ENCODE data around the gene UBE2O.

Gene UBE2O

DNA sequence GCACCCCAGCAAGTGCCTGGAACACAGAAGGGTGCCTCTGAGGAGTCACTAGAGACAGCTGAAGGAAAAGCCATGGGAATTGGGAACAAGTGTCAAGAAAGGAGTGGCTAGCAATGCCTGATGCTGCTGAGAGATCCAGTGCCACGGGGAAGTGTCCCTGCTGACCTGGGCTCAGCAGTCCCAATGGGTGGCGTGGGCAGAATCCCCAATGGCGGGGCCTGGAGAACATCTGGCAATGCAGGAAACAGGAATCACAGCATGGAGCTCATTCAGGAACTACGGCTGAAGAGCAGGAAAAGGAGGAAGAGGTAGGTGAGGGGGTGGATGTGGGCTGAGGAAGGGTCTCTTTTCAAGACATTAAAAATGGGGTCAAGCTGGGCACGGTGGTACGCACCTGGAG lies 30.1 kb downstream of the UBE2O start:
- 94 to 97% methylated on average over 6 of the region's 6 CpGs for WGBS, 2 experiments (ENCODE audit: insufficient coverage in 2 of 2)

DNA sequence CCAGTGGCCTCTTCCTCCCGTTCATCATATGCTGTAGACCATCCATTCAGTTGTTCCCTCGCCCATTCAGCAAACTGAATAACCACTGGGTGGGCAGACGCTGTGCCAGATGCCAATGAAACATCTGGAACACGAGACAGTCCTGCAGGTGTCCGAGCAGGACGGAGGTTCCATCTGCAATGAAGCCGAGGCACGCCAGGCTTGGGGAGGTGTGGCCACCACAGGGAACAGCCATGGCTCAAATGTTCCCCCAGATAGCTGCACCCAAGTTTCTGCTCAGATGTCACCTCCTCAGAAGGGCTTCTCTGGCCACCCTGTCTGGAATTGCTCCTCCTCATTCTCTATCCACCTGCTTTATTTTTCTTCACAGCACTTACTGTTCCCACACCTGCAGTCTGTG lies 30.5 kb downstream of the UBE2O start:
- H3K4me1 ChIP-seq (ENCODE audit: control insufficient read depth, insufficient read depth, low read length, poor library complexity, severe bottlenecking): peaks cover 5% of the 10 kb centered on the region
- WGBS, 2 experiments (ENCODE audit: insufficient coverage in 2 of 2): 93 to 94% methylated on average over 8 of the region's 8 CpGs

More for the DNA sequence above, 30.1 kb downstream of the UBE2O start:
- Histone ChIP-seq H3K9me3 (ENCODE audit: control insufficient read depth, low read length) (no peaks in the 10 kb centered on the region), H3K27ac (ENCODE audit: low read depth, low read length, severe bottlenecking) (no peak overlapping the region), H3K4me3 (ENCODE audit: extremely low read depth, insufficient read depth, low read length, poor library complexity, severe bottlenecking) (no peak overlapping the region), H3K4me1 (ENCODE audit: control insufficient read depth, insufficient read depth, low read length, poor library complexity, severe bottlenecking) (peaks cover under 1% of the 10 kb centered on the region), H3K36me3 (ENCODE audit: control insufficient read depth, insufficient read depth, low read length) (peaks cover 3% of the 10 kb centered on the region)

DNA sequence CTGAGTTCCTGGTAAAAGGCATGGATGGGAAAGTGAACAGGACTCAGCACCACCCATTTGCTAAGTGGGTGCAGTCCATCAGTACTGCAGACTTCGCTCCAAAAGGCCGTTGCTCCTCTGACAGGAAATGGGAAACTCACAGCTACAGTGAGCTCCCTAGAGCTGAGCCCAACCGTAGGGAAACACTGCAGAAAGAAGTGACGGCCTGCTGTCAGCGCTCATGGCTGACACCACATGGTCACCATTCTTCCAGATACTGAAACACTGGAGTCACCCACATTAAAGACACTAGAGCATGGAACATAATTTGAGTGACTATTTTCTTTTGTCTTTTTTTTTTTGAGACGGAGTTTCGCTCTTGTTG lies 31.9 kb downstream of the UBE2O start:
- H3K4me3 ChIP-seq (ENCODE audit: extremely low read depth, insufficient read depth, low read length, poor library complexity, severe bottlenecking): no peak overlapping the region
- WGBS, 2 experiments (ENCODE audit: insufficient coverage in 2 of 2): 20 to 51% methylated on average over 1 to 4 of the region's 7 CpGs

More for the DNA sequence above, 30.5 kb downstream of the UBE2O start:
- no peak overlapping the region for H3K4me3 ChIP-seq (ENCODE audit: extremely low read depth, insufficient read depth, low read length, poor library complexity, severe bottlenecking)
- no peaks in the 10 kb centered on the region for H3K9me3 ChIP-seq (ENCODE audit: control insufficient read depth, low read length)
- H3K27ac ChIP-seq (ENCODE audit: low read depth, low read length, severe bottlenecking): no peak overlapping the region
- H3K36me3 ChIP-seq (ENCODE audit: control insufficient read depth, insufficient read depth, low read length): peaks cover 6% of the 10 kb centered on the region

DNA sequence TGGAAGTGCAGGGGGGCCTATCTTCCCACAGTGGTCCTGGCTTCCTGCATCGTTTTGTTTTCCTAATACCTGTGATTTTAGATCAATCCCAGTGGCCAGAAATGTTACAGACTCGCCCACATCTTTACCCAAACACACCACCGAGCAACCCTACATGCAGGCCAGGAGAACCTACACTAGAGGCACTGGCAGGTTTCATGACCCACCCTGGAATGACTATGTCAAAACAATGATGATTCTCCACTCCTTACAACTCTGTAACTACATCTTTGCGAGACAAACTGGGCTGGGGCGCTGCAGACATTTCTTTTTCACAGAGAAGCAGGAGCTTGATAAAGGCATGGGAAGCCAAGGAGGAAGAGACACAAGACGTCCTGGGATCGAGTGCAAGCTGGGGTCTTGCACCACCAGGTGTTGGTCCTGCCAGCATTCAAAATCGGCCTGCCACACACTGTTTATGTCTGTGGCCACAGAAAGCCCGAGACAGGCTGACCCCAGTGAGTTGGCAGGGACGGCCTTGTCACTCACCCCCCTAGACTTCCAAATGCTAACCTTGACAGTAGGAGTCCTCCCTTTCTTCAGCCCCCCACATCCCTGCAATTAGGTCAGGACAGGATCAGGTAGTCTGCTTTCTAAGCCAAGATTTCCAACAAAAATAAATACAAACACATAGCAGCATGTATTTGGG lies 32.5 kb downstream of the UBE2O start:
- peaks cover 13% of the 10 kb centered on the region for H3K36me3 ChIP-seq (ENCODE audit: control insufficient read depth, insufficient read depth, low read length)
- no peaks in the 10 kb centered on the region for H3K9me3 ChIP-seq (ENCODE audit: control insufficient read depth, low read length)
- no peak overlapping the region for H3K4me3 ChIP-seq (ENCODE audit: extremely low read depth, insufficient read depth, low read length, poor library complexity, severe bottlenecking)
- WGBS, 2 experiments (ENCODE audit: insufficient coverage in 2 of 2): 90 to 97% methylated on average over 9 of the region's 10 CpGs
- peaks cover 5% of the 10 kb centered on the region for H3K4me1 ChIP-seq (ENCODE audit: control insufficient read depth, insufficient read depth, low read length, poor library complexity, severe bottlenecking)
- H3K27ac ChIP-seq (ENCODE audit: low read depth, low read length, severe bottlenecking): no peak overlapping the region

More for the DNA sequence above, 31.9 kb downstream of the UBE2O start:
- Histone ChIP-seq H3K36me3 (ENCODE audit: control insufficient read depth, insufficient read depth, low read length) (peaks cover 13% of the 10 kb centered on the region), H3K9me3 (ENCODE audit: control insufficient read depth, low read length) (no peaks in the 10 kb centered on the region), H3K27ac (ENCODE audit: low read depth, low read length, severe bottlenecking) (no peak overlapping the region), H3K4me1 (ENCODE audit: control insufficient read depth, insufficient read depth, low read length, poor library complexity, severe bottlenecking) (peaks cover 5% of the 10 kb centered on the region)

DNA sequence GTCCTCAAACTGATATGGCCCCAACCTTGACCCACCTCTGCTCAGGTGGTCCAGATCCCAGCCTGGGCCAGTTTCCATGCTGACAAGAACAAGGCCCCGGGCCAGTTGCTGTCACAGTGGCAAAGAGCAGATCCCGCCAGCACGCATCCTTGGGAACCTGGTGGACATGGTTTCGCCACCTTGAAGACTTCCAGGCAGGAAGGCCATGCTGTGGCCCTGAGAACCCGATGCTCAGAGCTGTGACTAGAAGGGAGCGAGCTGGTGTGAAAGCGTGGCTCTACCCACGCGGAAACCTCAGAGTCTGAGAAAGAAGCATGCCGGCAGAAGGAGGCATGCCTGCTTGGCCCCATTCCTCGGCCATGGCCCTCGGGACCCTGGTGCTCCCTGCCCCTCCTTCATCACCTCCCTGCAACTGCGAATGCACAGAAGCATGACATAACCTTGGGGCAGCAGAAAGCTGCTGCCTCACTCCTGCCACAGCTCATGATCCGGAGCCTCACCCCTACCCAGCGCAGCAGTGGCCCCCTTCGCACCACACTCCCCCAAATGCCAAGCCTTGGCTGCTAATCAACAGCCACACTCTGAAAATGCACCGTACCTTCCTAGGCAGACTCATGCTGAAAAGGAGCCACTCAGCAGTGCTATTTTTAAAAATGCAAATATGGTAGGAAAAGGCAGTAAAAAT lies 33.2 kb downstream of the UBE2O start:
- Histone ChIP-seq H3K36me3 (ENCODE audit: control insufficient read depth, insufficient read depth, low read length) (peaks cover 13% of the 10 kb centered on the region), H3K27ac (ENCODE audit: low read depth, low read length, severe bottlenecking) (no peak overlapping the region), H3K4me1 (ENCODE audit: control insufficient read depth, insufficient read depth, low read length, poor library complexity, severe bottlenecking) (peaks cover 5% of the 10 kb centered on the region), H3K9me3 (ENCODE audit: control insufficient read depth, low read length) (no peaks in the 10 kb centered on the region), H3K4me3 (ENCODE audit: extremely low read depth, insufficient read depth, low read length, poor library complexity, severe bottlenecking) (no peak overlapping the region)
- WGBS, 2 experiments (ENCODE audit: insufficient coverage in 2 of 2): 95 to 99% methylated on average over 12 to 16 of the region's 17 CpGs

DNA sequence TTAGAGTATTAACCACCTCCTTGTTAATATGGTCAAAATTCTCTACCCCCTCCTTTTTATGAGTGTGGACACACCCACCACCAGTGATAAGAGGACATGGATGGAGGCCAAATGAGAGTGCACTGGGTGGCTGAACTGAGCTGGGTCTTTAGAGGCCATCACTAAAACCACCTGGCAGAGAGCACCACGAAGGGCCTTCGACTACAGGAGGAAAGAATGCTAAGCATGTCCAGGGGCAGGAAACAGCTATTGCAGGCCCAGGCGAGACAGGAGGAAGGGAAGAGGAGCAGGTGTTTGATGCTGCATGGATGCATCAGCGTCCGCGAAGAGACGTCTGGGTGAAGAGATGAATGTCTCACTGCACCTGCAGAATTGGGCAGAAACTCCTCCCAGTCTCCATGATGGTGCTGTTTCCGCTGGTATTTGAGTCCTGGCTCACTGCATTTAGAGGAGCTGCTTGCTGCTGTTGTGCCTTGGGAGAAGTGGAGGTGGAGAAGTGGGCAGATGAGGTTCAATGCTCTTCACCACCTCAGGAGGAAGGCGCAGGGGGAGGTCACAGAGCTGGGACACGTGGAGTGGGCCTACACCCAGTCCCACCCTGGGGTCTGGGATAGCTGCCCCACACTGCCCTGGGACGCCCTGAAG lies 35.3 kb downstream of the UBE2O start:
- WGBS, 2 experiments (ENCODE audit: insufficient coverage in 2 of 2): 89 to 91% methylated on average over 8 to 9 of the region's 11 CpGs
- no peak overlapping the region for H3K27ac ChIP-seq (ENCODE audit: low read depth, low read length, severe bottlenecking)
- peaks cover 9% of the 10 kb centered on the region for H3K4me1 ChIP-seq (ENCODE audit: control insufficient read depth, insufficient read depth, low read length, poor library complexity, severe bottlenecking)
- H3K9me3 ChIP-seq (ENCODE audit: control insufficient read depth, low read length): no peaks in the 10 kb centered on the region
- no peak overlapping the region for H3K4me3 ChIP-seq (ENCODE audit: extremely low read depth, insufficient read depth, low read length, poor library complexity, severe bottlenecking)
- peaks cover 17% of the 10 kb centered on the region for H3K36me3 ChIP-seq (ENCODE audit: control insufficient read depth, insufficient read depth, low read length)

DNA sequence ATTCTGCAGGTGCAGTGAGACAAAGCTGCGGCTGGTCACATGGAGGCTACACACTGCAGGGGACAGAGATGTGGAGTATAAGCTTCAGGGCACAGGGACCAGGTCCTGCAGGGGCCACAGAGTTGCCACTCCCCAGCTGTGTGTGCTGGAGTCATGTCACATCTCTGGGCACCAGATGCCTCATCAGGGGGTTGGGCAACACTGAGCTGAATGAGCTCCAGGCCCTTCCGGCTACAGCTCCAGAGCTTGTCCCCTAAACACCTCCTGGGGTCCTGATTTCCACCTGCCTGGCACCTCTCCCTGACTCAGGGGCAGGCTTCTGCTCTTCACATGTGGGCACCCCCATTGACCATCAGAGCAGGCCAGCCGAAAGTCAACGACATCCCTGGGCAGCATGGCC lies 36.1 kb downstream of the UBE2O start:
- peaks cover 9% of the 10 kb centered on the region for H3K4me1 ChIP-seq (ENCODE audit: control insufficient read depth, insufficient read depth, low read length, poor library complexity, severe bottlenecking)
- H3K27ac ChIP-seq (ENCODE audit: low read depth, low read length, severe bottlenecking): no peak overlapping the region
- no peaks in the 10 kb centered on the region for H3K9me3 ChIP-seq (ENCODE audit: control insufficient read depth, low read length)
- H3K4me3 ChIP-seq (ENCODE audit: extremely low read depth, insufficient read depth, low read length, poor library complexity, severe bottlenecking): no peak overlapping the region
- peaks cover 17% of the 10 kb centered on the region for H3K36me3 ChIP-seq (ENCODE audit: control insufficient read depth, insufficient read depth, low read length)
- 94 to 100% methylated on average over 2 to 4 of the region's 4 CpGs for WGBS, 2 experiments (ENCODE audit: insufficient coverage in 2 of 2)

DNA sequence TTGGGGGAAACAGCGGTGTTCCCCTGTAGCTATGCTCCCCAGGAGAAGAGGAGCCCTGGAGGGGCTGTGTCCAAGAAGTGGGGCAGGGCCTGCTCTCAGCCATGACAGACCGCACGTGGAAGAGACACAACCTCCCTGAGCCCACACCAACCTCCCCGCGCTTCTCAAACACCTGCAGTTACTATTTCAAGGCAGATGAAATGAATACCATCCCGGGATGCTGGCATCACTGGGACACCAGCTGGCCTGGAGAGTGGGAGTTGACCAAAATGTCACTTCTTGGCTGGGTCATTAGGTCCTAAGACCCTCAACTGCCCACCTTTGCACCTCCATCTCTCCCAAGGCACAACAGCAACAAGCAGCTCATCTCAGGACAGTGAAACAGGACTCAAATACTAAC lies 36.5 kb downstream of the UBE2O start:
- no peak overlapping the region for H3K27ac ChIP-seq (ENCODE audit: low read depth, low read length, severe bottlenecking)
- H3K4me1 ChIP-seq (ENCODE audit: control insufficient read depth, insufficient read depth, low read length, poor library complexity, severe bottlenecking): peaks cover 9% of the 10 kb centered on the region
- no peaks in the 10 kb centered on the region for H3K9me3 ChIP-seq (ENCODE audit: control insufficient read depth, low read length)
- peaks cover 17% of the 10 kb centered on the region for H3K36me3 ChIP-seq (ENCODE audit: control insufficient read depth, insufficient read depth, low read length)
- WGBS, 2 experiments (ENCODE audit: insufficient coverage in 2 of 2): 98 to 100% methylated on average over 1 to 4 of the region's 6 CpGs
- no peak overlapping the region for H3K4me3 ChIP-seq (ENCODE audit: extremely low read depth, insufficient read depth, low read length, poor library complexity, severe bottlenecking)

DNA sequence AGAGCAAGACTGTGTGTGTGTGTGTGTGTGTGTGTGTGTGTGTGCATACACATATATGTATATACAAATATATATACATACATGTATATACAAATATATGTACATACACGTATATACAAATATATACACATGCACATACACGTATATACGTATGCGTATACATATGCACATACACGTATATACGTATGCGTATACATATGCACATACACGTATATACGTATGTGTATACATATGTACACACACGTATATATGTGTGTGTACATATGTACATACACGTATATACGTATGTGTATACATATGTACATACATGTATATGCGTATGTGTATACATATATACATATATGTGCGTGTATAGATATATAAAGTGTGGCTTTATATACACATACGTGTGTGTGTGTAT lies 37.2 kb downstream of the UBE2O start:
- 86% methylated on average over 1 of the region's 15 CpGs; no CpG with 5 or more reads in 1 of the 2 experiments for WGBS, 2 experiments (ENCODE audit: insufficient coverage in 2 of 2)
- Histone ChIP-seq H3K4me3 (ENCODE audit: extremely low read depth, insufficient read depth, low read length, poor library complexity, severe bottlenecking) (no peak overlapping the region), H3K4me1 (ENCODE audit: control insufficient read depth, insufficient read depth, low read length, poor library complexity, severe bottlenecking) (peaks cover 9% of the 10 kb centered on the region), H3K36me3 (ENCODE audit: control insufficient read depth, insufficient read depth, low read length) (peaks cover 17% of the 10 kb centered on the region), H3K27ac (ENCODE audit: low read depth, low read length, severe bottlenecking) (no peak overlapping the region), H3K9me3 (ENCODE audit: control insufficient read depth, low read length) (no peaks in the 10 kb centered on the region)

DNA sequence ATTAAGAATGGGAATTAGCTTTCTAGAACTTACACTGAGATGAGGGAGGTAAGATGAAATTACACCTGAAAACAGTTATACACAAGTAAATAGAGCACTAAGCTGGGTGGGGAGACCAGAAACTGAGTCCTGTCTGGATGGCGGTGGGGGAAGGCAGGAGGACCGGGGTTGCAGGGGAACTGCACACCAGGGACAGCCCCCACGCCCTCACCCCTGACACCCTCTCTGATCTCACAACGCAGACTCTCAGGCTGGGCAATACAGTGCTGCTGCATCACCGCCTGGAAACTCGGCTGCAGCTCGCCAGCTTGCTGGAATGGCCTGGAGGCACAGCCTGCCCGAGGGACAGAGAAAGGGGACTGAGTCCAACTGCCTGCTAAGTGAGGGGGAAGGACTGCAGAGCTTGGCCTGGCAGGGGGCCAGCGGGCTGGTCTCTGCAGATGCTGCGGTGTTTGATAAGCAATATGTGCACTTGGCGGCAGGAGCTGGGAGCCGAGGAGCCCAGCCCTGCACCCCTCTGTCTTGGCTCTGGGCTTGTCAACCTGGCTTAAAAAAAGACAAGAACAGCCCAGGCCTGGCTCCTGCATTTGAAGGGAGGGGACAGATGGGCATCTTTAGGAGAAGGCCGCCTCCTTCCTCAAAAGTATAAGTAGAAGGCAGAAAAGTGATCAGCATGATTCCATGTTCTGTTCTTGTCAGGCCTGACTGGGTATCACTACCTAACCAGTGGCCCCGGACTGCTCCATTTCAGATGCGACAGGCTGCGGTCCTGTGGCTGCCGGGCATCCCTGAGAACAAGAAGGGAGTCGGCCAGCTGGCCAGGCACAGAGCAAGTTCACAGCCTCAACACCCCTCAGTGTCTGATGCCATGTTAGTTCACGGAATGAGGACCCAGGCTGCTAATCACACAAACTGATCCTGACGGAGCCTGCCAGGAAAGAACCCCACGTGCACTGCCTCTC lies 38.3 kb downstream of the UBE2O start:
- Histone ChIP-seq H3K4me3 (ENCODE audit: extremely low read depth, insufficient read depth, low read length, poor library complexity, severe bottlenecking) (no peak overlapping the region), H3K4me1 (ENCODE audit: control insufficient read depth, insufficient read depth, low read length, poor library complexity, severe bottlenecking) (peaks cover 9% of the 10 kb centered on the region), H3K9me3 (ENCODE audit: control insufficient read depth, low read length) (no peaks in the 10 kb centered on the region), H3K27ac (ENCODE audit: low read depth, low read length, severe bottlenecking) (no peak overlapping the region), H3K36me3 (ENCODE audit: control insufficient read depth, insufficient read depth, low read length) (peaks cover 17% of the 10 kb centered on the region)
- 80% methylated on average over 16 to 21 of the region's 21 CpGs for WGBS, 2 experiments (ENCODE audit: insufficient coverage in 2 of 2)
